Astrocyte of the spinal cord (primary cell): ENCODE results near the gene PDE10A.
A peak's percentile ranks its signal among the peaks of the same experiment; 100 is the strongest.

Experiments
- DNase-seq: peaks from one replicate; pipeline ENCODE4 v3.0.0; 2011; ENCODE audit warnings: low read depth, low spot score
- H3K4me3 ChIP-seq: 2 replicates; pipeline ENCODE4 v1.5.1; 2011; ENCODE audit warnings: low read depth, mild to moderate bottlenecking, low read length, moderate library complexity
- CTCF ChIP-seq: IDR thresholded peaks from 2 replicates; pipeline ENCODE4 v1.5.1; 2012; ENCODE audit warnings: low read depth, mild to moderate bottlenecking, low read length, inconsistent platforms
- in situ Hi-C: cut with HindIII; loops from 2 replicates; pipeline ENCODE4 v1.10.0; 2017; ENCODE audit warnings: low sequenced_read_pairs

Gene PDE10A

GRCh38 chr6:165692106-165692653 is 29.1 kb upstream of the PDE10A start:
- no peak overlapping the region for H3K4me3 ChIP-seq
- no peak for TF ChIP-seq CTCF
- DNase-seq, result no peak
- in situ Hi-C loops, result no loop called here

DNA sequence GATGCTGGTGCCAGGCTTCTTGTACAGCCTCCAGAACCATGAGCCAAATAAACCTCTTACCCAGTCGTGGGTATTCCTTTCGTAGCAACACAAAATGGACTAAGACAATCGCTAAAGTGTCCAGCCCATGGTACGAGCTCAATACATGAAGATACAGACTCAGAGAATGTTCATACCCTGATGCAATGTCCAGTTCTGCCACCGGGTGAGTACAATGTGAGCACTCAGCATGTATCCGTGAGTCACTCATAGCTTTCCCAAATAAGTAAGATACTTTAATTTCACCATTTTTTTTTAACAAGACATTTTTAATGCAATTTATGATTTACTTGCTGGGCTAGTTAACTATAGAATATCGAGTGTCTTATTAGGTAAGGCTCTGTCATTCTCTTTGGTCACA is 26.7 kb upstream of the PDE10A start:
- no peak overlapping the region for H3K4me3 ChIP-seq
- in situ Hi-C loops, result no loop called here
- no peak for TF ChIP-seq CTCF
- DNase-seq, result peak; percentile 39

DNA sequence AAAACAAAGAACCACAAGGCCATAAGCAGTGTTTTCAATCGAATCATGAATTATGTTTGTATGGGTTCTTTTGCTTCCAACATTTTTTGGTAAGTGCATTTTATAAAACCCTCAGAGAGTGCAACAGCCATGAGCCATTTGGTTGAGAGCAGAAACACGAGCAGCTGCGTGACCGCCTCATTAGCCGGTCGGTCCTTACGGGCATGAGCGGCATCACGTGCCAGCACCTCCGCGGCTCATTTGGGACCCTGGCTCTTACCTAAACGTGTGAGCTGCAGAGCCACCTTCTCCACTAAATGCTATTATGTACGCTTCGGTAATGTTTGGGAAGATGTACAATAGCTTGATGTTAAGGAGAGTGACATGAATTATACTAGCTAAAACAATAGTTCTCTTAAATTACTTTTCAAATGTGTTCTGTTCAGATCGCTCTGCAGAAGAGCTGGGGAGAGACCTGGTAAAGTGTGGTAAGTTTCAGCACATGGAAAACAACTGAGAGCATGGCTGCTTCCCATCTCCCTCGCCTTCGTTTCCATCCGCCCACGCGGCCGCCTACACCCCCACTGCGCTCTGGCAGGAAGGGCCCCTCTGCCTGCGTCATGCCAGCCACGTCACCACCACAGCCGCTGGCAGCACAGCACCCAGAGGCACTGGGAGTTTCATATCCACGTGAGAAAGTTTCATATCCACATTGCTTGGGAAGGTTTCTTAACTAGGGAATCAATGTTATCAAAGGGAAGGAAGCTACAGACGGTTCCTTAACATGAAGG is 23.7 kb upstream of the PDE10A start:
- in situ Hi-C loops, result no loop called here
- no peak for TF ChIP-seq CTCF
- no peak overlapping the region for H3K4me3 ChIP-seq
- DNase-seq, result no peak

- DNase-seq, result no peak
- in situ Hi-C loops, result no loop called here
- no peak overlapping the region for H3K4me3 ChIP-seq
- no peak for TF ChIP-seq CTCF
Observed at GRCh38 chr6:165685302-165685701, 22.3 kb upstream of the PDE10A start.

- in situ Hi-C loops, result no loop called here
- no peak for DNase-seq
- no peak for TF ChIP-seq CTCF
- H3K4me3 ChIP-seq, result no peak overlapping the region
Observed at GRCh38 chr6:165684333-165684732, 21.3 kb upstream of the PDE10A start.

DNA sequence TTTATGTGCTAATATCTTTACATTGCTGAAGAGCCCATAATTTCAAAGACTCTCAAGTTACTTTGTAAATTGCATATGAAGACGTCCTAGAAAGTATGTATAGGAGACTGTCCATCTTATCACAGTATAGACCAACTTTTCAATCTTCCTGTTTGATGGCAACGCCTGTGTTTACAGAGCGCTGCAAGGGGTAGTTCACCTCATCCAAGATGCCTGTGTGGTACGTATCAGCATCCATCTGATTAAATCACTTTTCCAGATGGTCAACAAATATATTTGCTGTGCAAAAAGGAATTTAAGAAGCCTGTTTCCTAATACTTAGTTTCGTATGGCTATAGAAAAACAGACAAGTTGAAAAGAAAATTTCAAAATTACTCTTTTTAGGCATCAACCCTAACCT is 17.9 kb upstream of the PDE10A start:
- no peak overlapping the region for H3K4me3 ChIP-seq
- DNase-seq, result no peak
- no peak for TF ChIP-seq CTCF
- in situ Hi-C loops, result no loop called here
